Neural cell (in vitro differentiated cells): ENCODE measurements around the gene PADI3. TPM values are rescaled to one million over a fixed set of nuclear protein-coding genes. Genes with fewer than 3 reads are reported as not detected.

Experiments
- H2AFZ ChIP-seq: fragments of 200-600, 300-800 bp; sonication (generic), shearing (Covaris generic); 2 replicates; pipeline ENCODE4 v1.6.0; 2014; ENCODE audit warnings: low read depth, mild to moderate bottlenecking, antibody characterized with exemption, low read length, moderate library complexity
- H3F3A ChIP-seq: fragments of 200-600 bp; shearing (Covaris generic); 2 replicates; pipeline ENCODE4 v1.6.1; 2016; ENCODE audit warnings: mild to moderate bottlenecking, moderate library complexity, mixed read lengths, antibody characterized with exemption, low read length; ENCODE audit not compliant: insufficient read depth, poor library complexity, severe bottlenecking
- H3K27ac ChIP-seq: fragments of 200-600, 300-800 bp; sonication (generic), shearing (Covaris generic); 2 replicates; pipeline ENCODE4 v1.5.1; 2014; ENCODE audit warnings: mild to moderate bottlenecking, low read length, moderate library complexity
- H3K27me3 ChIP-seq: fragments of 300-800, 200-600 bp; sonication (generic), shearing (Covaris generic); 2 replicates; pipeline ENCODE4 v1.6.0; 2014; ENCODE audit warnings: mild to moderate bottlenecking, low read depth, low read length, moderate library complexity; ENCODE audit not compliant: insufficient read depth
- H3K36me3 ChIP-seq: fragments of 300-800, 200-600 bp; sonication (generic), shearing (Covaris generic); 2 replicates; pipeline ENCODE4 v1.5.1; 2014; ENCODE audit warnings: mild to moderate bottlenecking, antibody characterized with exemption, low read length, moderate library complexity; ENCODE audit not compliant: insufficient read depth
- H3K4me2 ChIP-seq: fragments of 300-800, 200-600 bp; sonication (generic), shearing (Covaris generic); 2 replicates; pipeline ENCODE4 v1.6.0; 2014; ENCODE audit warnings: mild to moderate bottlenecking, low read length
- H3K4me3 ChIP-seq: fragments of 300-800, 200-600 bp; sonication (generic), shearing (Covaris generic); 2 replicates; pipeline ENCODE4 v1.5.1; 2014; ENCODE audit warnings: mild to moderate bottlenecking, low read length, moderate library complexity
- H3K79me2 ChIP-seq: fragments of 200-600 bp; shearing (Covaris generic); replicated peaks from 2 replicates; pipeline ENCODE4 v1.6.0; 2014; ENCODE audit warnings: mild to moderate bottlenecking, low read length, moderate library complexity; ENCODE audit not compliant: insufficient read depth
- H3K9ac ChIP-seq: fragments of 300-800, 200-600 bp; sonication (generic), shearing (Covaris generic); 2 replicates; pipeline ENCODE4 v1.6.1; 2016; ENCODE audit warnings: mild to moderate bottlenecking, low read length, mixed read lengths
- H3K9me2 ChIP-seq: fragments of 200-600 bp; shearing (Covaris generic); 2 replicates; pipeline ENCODE4 v1.6.1; 2016; ENCODE audit warnings: mild to moderate bottlenecking, low read length, mixed read lengths; ENCODE audit not compliant: insufficient read depth
- H3K9me3 ChIP-seq: fragments of 200-600, 300-800 bp; sonication (generic), shearing (Covaris generic); 2 replicates; pipeline ENCODE4 v1.6.1; 2016; ENCODE audit warnings: mild to moderate bottlenecking, mixed run types, low read length, moderate library complexity, mixed read lengths
- H4K20me1 ChIP-seq: fragments of 200-600 bp; shearing (Covaris generic); 2 replicates; pipeline ENCODE4 v1.6.1; 2016; ENCODE audit warnings: mild to moderate bottlenecking, mixed run types; ENCODE audit not compliant: insufficient read depth
- CTCF ChIP-seq: fragments of 450-650 bp; IDR thresholded peaks from 2 replicates; pipeline ENCODE4 v1.5.1; 2014; ENCODE audit warnings: antibody characterized with exemption, mild to moderate bottlenecking, moderate library complexity; ENCODE audit not compliant: poor library complexity, severe bottlenecking
- EP300 ChIP-seq: fragments of 450-650 bp; conservative IDR thresholded peaks from 2 replicates; pipeline ENCODE4 v1.6.1; 2014; ENCODE audit warnings: antibody characterized with exemption, mild to moderate bottlenecking, moderate library complexity; ENCODE audit not compliant: poor library complexity, severe bottlenecking
- EZH2 ChIP-seq: fragments of 200-600, 300-800 bp; shearing (Covaris generic), sonication (generic); IDR thresholded peaks from 2 replicates; pipeline ENCODE4 v1.6.1; 2014; ENCODE audit warnings: antibody characterized with exemption, low read length, borderline replicate concordance, mild to moderate bottlenecking; ENCODE audit not compliant: insufficient read depth, poor library complexity, severe bottlenecking
- MXI1 ChIP-seq: fragments of 450-650 bp; conservative IDR thresholded peaks from 2 replicates; pipeline ENCODE4 v1.6.1; 2014; ENCODE audit warnings: antibody characterized with exemption, mild to moderate bottlenecking; ENCODE audit not compliant: poor library complexity, severe bottlenecking
- POLR2AphosphoS5 ChIP-seq: IDR thresholded peaks from 2 replicates; pipeline ENCODE4 v1.6.1; 2012
- RAD21 ChIP-seq: fragments of 450-650 bp; conservative IDR thresholded peaks from 2 replicates; pipeline ENCODE4 v1.6.1; 2014; ENCODE audit warnings: antibody characterized with exemption, mild to moderate bottlenecking, moderate library complexity
- REST ChIP-seq: IDR thresholded peaks from 2 replicates; pipeline ENCODE4 v1.6.1; 2012; ENCODE audit warnings: borderline replicate concordance
- SMC3 ChIP-seq: fragments of 450-650 bp; conservative IDR thresholded peaks from 2 replicates; pipeline ENCODE4 v1.6.1; 2014; ENCODE audit warnings: antibody characterized with exemption, mild to moderate bottlenecking, moderate library complexity; ENCODE audit not compliant: poor library complexity
- TAF1 ChIP-seq: IDR thresholded peaks from 2 replicates; pipeline ENCODE4 v1.6.1; 2012; ENCODE audit warnings: low read depth
- polyA plus RNA-seq: library from polyadenylated mRNA; depleted of rRNA; stranded (reverse); fragments of >200 nt; gene quantifications from 2 replicates; pipeline ENCODE4 v1.2.3, GENCODE V29; 2014

PADI3 gene
- polyA plus RNA-seq, 1 donor from 2014 or later: not detected

GRCh38 chr1:17301767-17302166 is 52.9 kb downstream of the PADI3 start:
- no peaks in the 10 kb centered on the region for H3K27me3 ChIP-seq
- H3K9me3 ChIP-seq: no peaks in the 10 kb centered on the region
- no peaks in the 10 kb centered on the region for H3K9me2 ChIP-seq
- no peak for TF ChIP-seq RAD21
- TF ChIP-seq MXI1: no peak
- no peak overlapping the region for H3K27ac ChIP-seq
- H3K4me3 ChIP-seq: no peak overlapping the region
- no peak overlapping the region for H3K9ac ChIP-seq
- no peak overlapping the region for H2AFZ ChIP-seq
- no peaks in the 10 kb centered on the region for H3F3A ChIP-seq
- no peaks in the 10 kb centered on the region for H4K20me1 ChIP-seq
- no peak overlapping the region for H3K4me2 ChIP-seq
- H3K79me2 ChIP-seq: no peaks in the 10 kb centered on the region
- H3K36me3 ChIP-seq: no peaks in the 10 kb centered on the region

- H3K9me3 ChIP-seq: no peaks in the 10 kb centered on the region
- H3K27me3 ChIP-seq: no peaks in the 10 kb centered on the region
- no peaks in the 10 kb centered on the region for H3F3A ChIP-seq
- H3K9ac ChIP-seq: no peak overlapping the region
- H3K4me3 ChIP-seq: no peak overlapping the region
- TF ChIP-seq EP300 (no peak), EZH2 (no peak), TAF1 (no peak), SMC3 (no peak), MXI1 (no peak), RAD21 (no peak), POLR2AphosphoS5 (no peak), CTCF (no peak)
- H3K4me2 ChIP-seq: no peak overlapping the region
- no peaks in the 10 kb centered on the region for H3K9me2 ChIP-seq
- no peaks in the 10 kb centered on the region for H3K79me2 ChIP-seq
- H2AFZ ChIP-seq: no peak overlapping the region
- H4K20me1 ChIP-seq: no peaks in the 10 kb centered on the region
- H3K27ac ChIP-seq: no peak overlapping the region
- H3K36me3 ChIP-seq: no peaks in the 10 kb centered on the region
Observed at GRCh38 chr1:17304151-17304825, 55.4 kb downstream of the PADI3 start.

GRCh38 chr1:17304826-17305175 is 55.9 kb downstream of the PADI3 start:
- H3K79me2 ChIP-seq: no peaks in the 10 kb centered on the region
- TF ChIP-seq RAD21 (no peak), SMC3 (no peak), EZH2 (no peak), CTCF (no peak), TAF1 (no peak), EP300 (no peak), REST (no peak)
- no peak overlapping the region for H3K4me2 ChIP-seq
- H3K9me2 ChIP-seq: no peaks in the 10 kb centered on the region
- no peaks in the 10 kb centered on the region for H4K20me1 ChIP-seq
- no peaks in the 10 kb centered on the region for H3F3A ChIP-seq
- no peak overlapping the region for H3K27ac ChIP-seq
- H3K27me3 ChIP-seq: no peaks in the 10 kb centered on the region
- no peak overlapping the region for H3K9ac ChIP-seq
- H3K36me3 ChIP-seq: no peaks in the 10 kb centered on the region
- H2AFZ ChIP-seq: no peak overlapping the region
- no peak overlapping the region for H3K4me3 ChIP-seq
- no peaks in the 10 kb centered on the region for H3K9me3 ChIP-seq
